Breast epithelium (tissue), 4 donors: Measurements from ENCODE around the gene VPS13D. TPM values are rescaled to one million over a fixed set of nuclear protein-coding genes. Genes with fewer than 3 reads are reported as not detected.

Experiments
- DNase-seq, 2 donors: peaks; one replicate each; pipeline ENCODE4 v3.0.0-alpha.2; 2019; ENCODE audit warnings: low spot score in 2 of 2
- H3K27ac ChIP-seq, 2 donors: fragments of 200-600 bp; sonication (generic) in 1 of 2; one replicate each; pipeline ENCODE4 v1.5.1; 2016 to 2019; ENCODE audit warnings: mild to moderate bottlenecking in 1 of 2
- H3K27me3 ChIP-seq, 2 donors: fragments of 200-600 bp; sonication (generic) in 1 of 2; one replicate each; pipeline versions ENCODE4 v1.5.1 to v1.6.0; 2017 to 2019; ENCODE audit warnings: control low read depth in 1 of 2, mild to moderate bottlenecking in 1 of 2
- H3K36me3 ChIP-seq: fragments of 200-600 bp; one replicate; pipeline ENCODE4 v1.5.1; 2019
- H3K4me1 ChIP-seq, 2 donors: fragments of 200-600 bp; sonication (generic); one replicate each; pipeline ENCODE4 v1.5.1; 2016 to 2019; ENCODE audit warnings: control low read depth in 1 of 2
- H3K4me3 ChIP-seq, 3 donors: fragments of 200-600 bp; sonication (generic); 1 replicate in 2 of 3; 2 replicates in 1 of 3; pipeline ENCODE4 v1.5.1; 2016 to 2019; ENCODE audit warnings: mild to moderate bottlenecking in 3 of 3, moderate library complexity in 2 of 3
- H3K9me3 ChIP-seq, 2 donors: fragments of 200-600 bp; sonication (generic) in 1 of 2; one replicate each; pipeline ENCODE4 v1.5.1; 2016 to 2019; ENCODE audit warnings: control low read depth in 1 of 2
- CTCF ChIP-seq, 3 donors: fragments of 450-650 bp; IDR thresholded peaks; one replicate each; pipeline ENCODE4 v1.5.1; 2016 to 2017; ENCODE audit warnings: antibody characterized with exemption in 3 of 3, mild to moderate bottlenecking in 3 of 3, moderate library complexity in 3 of 3
- POLR2A ChIP-seq: fragments of 450-650 bp; IDR thresholded peaks from one replicate; pipeline ENCODE4 v1.6.1; 2016; ENCODE audit warnings: antibody characterized with exemption, mild to moderate bottlenecking, moderate library complexity
- POLR2AphosphoS5 ChIP-seq, 3 donors: sonication (generic); formaldehyde crosslinking; IDR thresholded peaks; one replicate each; pipeline ENCODE4 v1.6.1; 2017; ENCODE audit warnings: antibody characterized with exemption in 3 of 3
- intact Hi-C: fragments of 100-400 bp; cut with DNase I; formaldehyde crosslinking; loops from one replicate; pipeline ENCODE4 v1.15.1; 2023; ENCODE audit warnings: low total_unique reads
- total RNA-seq, 3 donors: library from RNA; depleted of rRNA; stranded (reverse); fragments of >200 nt; gene quantifications; one replicate each; pipeline ENCODE4 v1.1.0, GENCODE V29; 2016

The VPS13D gene
- total RNA-seq, 3 donors from 2014 or later, result 73.9 to 115 (median 96.4) TPM

- Histone ChIP-seq H3K36me3 (peaks cover 16% of the 10 kb centered on the region), H3K4me1 (no peaks in the 10 kb centered on the region)
These were observed 114.9 kb downstream of the VPS13D start for GRCh38 chr1:12344596-12345349.

DNA sequence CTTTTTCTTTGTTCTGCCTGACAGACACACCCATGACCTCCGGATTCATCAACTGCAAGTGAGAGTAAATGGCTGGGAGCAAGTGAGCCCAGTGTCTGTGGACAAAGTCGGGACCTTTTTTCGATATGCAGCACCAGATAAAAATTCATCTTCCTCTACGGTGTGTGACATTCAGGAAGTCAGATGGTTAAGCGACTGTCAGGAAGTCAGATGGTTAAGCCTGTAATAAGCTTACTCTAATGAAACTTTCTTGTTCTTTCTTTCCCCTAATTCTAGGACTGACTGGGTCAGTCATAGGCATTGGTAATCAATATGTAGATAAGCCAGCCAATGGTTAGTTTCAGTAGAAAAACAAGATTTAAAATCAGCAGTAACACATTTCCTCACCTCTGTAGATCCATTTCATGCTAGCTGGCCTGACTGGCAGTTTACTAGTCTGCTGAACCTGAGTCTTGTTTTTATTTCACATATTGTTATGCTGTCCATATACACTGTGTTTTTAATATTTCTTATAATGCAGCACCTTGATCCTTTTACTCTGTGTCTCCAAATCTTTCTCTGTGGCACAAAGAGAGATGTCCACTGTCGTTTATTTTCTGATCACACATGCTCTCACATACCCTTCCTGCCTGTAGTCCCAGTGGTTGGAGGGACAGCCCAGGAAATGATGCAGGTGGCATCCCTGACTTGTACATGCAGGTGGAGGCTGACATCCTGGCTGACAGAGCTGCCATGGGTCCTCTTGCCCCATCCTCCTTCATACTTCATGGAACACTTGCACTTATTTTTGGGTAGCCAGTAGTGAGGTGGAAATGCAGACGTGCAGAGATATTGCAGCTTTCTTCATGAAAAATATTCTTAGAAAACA lies 115.8 kb downstream of the VPS13D start:
- intact Hi-C loops, result no loop called here
- Histone ChIP-seq H3K4me3 (no peak overlapping the region), H3K9me3 (no peaks in the 10 kb centered on the region), H3K4me1 (no peaks in the 10 kb centered on the region), H3K27me3 (no peaks in the 10 kb centered on the region), H3K36me3 (peaks cover 16% of the 10 kb centered on the region), H3K27ac (peak overlapping the region; percentile 49 to 63)
- TF ChIP-seq POLR2A (no peak), CTCF (IDR thresholded peaks at IDR 0.05) (no peak), POLR2AphosphoS5 (IDR thresholded peaks at IDR 0.05) (no peak)
- DNase-seq, result no peak

More at GRCh38 chr1:12344596-12345349, 114.9 kb downstream of the VPS13D start:
- no peaks in the 10 kb centered on the region for H3K27me3 ChIP-seq
- H3K27ac ChIP-seq, result peak overlapping the region; percentile 49 to 63
- no peak for DNase-seq
- no peaks in the 10 kb centered on the region for H3K9me3 ChIP-seq
- H3K4me3 ChIP-seq, result peak overlapping the region in 1 of 3 donors; percentile 1
- intact Hi-C loops, result no loop called here
- no peak for TF ChIP-seq CTCF (IDR thresholded peaks at IDR 0.05)
- no peak for TF ChIP-seq POLR2A
- TF ChIP-seq POLR2AphosphoS5 (IDR thresholded peaks at IDR 0.05), result no peak

DNA sequence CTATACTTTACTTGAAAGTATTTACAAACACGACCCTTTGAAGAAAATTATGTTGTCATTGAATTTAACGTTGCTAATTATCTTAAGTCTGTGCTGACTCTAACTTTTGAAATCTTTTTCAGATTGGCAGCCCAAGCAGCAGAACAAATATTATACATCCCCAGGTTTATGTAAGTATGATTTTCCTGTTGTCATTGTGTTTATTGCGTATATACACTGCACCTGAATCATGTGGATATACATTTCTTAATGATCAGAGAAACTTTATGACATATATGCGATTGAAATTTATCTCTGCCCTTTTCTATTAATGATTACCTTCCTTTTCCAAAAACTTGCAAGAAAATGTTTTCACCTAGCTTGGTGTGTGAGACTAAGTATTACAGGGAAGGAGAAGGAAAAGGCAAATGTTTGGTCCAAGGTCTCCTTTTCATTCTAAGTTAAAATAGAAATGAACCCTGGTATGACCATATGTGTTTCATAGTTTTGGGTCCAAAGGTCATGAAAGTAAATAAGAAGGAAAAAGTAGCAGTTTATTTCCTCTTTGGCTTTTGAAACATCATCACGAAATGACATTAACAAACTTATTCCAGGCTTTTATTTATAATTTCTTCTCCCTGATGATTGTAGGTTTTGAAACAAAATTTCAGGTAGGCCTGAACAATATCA lies 116.8 kb downstream of the VPS13D start:
- TF ChIP-seq CTCF (IDR thresholded peaks at IDR 0.05) (no peak), POLR2AphosphoS5 (IDR thresholded peaks at IDR 0.05) (no peak), POLR2A (no peak)
- H3K4me3 ChIP-seq, result no peak overlapping the region
- peaks cover 16% of the 10 kb centered on the region for H3K36me3 ChIP-seq
- no peaks in the 10 kb centered on the region for H3K4me1 ChIP-seq
- no peaks in the 10 kb centered on the region for H3K9me3 ChIP-seq
- H3K27ac ChIP-seq, result no peak overlapping the region
- intact Hi-C loops, result no loop called here
- no peak for DNase-seq
- no peaks in the 10 kb centered on the region for H3K27me3 ChIP-seq

DNA sequence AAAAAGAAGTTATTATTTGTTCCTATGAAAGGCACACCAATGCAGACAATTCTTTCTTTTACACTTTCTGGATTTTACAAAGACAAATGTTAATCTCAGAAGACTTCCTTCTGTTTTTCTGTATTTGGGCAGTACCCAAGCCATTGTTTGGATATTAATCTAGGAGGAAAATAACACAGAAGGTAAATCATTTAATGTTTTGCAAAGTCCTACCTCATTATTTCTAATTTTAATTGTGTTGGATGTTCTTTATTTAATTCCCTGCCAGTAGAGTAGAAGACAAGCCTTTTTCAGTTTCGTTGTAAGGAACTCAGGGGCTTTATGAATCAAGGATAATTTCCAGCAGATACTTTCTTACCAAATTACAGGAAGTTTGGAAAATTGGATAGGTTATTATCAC lies 118.3 kb downstream of the VPS13D start:
- no peaks in the 10 kb centered on the region for H3K4me1 ChIP-seq
- no peak overlapping the region for H3K4me3 ChIP-seq
- peaks cover 16% of the 10 kb centered on the region for H3K36me3 ChIP-seq
- no peak overlapping the region for H3K27ac ChIP-seq
- H3K9me3 ChIP-seq, result no peaks in the 10 kb centered on the region
- no peak for TF ChIP-seq CTCF (IDR thresholded peaks at IDR 0.05)
- no peak for TF ChIP-seq POLR2A
- TF ChIP-seq POLR2AphosphoS5 (IDR thresholded peaks at IDR 0.05), result no peak
- no peaks in the 10 kb centered on the region for H3K27me3 ChIP-seq
- intact Hi-C loops, result no loop called here
- DNase-seq, result no peak
